Measurements from ENCODE around the gene ELMO1.

Gene ELMO1

DNA sequence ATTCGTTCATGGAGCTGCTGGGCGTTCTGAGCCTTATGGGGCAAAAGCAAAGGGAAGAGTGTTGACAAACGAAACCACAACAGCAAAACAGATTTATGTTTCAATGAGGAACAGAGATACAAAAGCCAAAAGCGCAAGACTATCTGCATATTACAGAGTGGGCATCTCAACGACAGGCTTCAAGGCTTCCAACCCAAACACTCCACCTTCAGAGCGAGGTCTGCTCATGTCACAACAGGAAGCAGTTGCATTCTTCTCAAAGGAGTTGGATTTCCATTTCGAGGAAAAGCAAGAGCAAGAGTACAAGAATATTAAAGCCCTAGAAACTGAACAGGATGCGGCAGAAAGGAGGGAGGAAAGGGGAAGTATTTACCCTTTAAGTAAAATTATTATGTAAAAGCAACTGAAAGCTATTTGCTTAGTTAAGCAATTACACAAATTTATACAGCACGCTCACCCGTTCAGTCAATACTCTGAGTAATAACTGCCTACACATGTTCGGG is 189.3 kb downstream of the ELMO1 start:
- no peak for DNase-seq

DNA sequence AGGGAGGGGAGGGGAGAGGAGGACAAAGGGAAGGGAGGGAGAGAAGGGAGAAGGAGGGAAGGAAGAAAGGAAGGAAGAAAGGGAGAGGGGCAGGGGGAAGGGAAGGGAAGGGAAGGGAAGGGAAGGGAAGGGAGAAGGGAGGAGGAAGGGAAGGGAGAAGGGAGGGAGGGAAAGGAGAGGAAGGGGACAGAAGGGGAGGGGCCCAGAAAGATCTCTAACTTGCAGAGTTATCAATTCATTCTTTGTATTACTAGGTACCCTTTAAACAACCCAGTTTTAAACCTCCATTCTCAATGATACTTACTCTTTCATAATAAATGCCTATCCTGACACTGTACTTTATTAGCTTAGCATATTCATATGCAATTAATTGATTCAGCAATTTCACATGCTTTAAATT is 192.0 kb downstream of the ELMO1 start:
- no peak for DNase-seq

DNA sequence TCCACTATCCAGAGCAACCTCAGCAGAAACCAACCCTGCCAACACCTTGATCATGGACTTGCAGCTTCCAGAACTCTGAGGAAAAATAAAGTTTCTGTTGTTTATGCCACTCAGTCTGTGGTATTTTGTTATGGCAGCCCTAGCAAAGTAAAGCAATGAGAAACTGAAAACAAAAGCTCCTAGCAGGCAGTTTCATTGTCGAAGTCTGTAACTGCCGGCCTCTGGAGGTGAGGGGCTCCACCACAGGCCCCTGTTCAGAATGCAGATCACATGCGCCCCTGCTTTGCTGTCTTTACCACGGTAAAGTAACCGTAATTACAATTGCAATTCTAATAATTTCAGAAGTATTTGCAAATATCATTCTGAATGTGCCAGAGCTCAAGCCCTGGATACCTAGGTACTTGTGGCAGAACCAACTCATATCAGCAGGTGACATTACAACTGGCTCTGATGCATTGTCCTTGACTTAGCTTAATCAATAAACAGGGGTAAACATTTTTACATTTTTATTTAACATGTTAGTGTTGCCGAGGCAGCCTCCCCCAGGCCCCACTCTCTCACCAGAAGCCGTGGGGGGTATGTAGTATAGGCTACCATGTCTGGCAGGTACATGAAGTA is 193.2 kb downstream of the ELMO1 start:
- DNase-seq, result no peak

DNA sequence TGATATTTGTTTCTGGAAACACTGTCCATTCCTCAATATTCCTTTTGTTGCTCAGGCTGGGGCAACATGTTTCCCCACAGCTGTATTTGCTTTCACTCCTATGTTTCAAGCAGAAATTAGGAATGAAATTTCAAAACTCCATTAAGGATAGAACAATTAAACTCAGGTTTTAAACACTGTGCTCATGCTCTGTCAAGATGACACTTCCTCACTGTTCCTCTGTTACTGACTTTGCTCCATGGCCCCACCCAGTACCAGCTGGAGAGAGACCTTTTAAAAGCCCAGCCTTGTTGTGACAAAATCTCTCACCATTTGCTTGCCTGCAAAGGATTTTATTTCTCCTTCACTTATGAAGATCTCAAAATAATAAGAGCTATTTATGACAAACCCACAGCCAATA is 197.4 kb downstream of the ELMO1 start:
- no peak for DNase-seq

DNA sequence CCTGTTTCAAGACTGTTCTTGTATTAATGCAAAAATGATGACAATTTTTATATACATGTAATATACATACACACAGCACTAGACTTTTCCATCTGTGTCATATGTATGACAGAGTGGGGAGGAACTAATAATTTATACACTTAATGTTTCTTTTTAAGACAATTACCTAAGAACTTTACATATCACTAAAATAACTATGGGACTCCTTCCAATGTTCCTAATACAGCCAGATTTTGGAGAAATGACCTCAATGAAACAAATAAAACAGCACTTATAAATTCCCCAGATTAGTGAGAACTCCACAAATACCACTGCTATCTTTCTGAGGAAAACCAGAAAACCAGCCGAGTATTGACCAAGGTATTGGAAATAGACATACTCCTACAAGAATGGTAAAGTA is 199.4 kb downstream of the ELMO1 start:
- DNase-seq, result no peak

DNA sequence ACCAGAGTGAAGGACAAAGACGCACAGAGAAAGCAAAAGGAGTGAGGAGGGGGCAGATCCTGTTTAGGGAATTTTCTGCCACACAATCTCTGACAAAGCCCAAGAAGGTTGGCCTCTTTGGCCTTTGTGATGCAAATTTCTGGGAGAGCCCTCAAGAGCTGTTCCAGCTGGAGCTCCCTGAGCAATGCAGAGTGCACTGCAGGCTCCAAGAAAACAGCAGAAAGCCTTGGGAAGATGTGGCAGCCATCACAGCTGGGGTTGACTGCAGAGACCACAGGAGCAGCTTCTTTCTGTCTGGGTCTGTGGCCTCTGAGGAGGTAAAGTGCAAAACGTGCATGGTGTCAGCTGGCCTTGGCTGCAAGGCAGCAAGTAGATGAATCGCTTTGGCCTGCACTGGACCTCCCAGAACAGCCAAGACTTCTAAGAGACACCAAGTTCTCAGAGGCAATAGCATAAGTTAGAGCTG is 200.2 kb downstream of the ELMO1 start:
- no peak for DNase-seq

DNA sequence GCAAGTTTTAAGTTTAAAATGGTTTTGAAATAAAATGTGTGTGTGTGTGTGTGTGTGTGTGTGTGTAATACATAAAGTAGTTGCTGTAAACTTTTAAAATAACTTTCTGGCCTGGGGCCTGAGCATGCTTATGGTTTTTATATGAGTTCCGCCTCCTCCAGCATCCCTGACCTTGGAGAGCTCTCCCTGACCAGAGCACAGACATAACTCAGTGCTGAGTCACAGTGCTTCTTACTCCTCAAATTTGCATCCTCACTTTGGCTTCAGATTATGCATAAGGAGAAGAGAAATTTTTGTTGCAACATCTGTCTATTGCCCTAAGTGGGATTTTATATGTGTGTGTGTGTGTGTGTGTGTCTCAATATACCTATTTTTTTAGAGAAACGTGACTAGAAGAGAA is 200.8 kb downstream of the ELMO1 start:
- DNase-seq, result no peak

DNA sequence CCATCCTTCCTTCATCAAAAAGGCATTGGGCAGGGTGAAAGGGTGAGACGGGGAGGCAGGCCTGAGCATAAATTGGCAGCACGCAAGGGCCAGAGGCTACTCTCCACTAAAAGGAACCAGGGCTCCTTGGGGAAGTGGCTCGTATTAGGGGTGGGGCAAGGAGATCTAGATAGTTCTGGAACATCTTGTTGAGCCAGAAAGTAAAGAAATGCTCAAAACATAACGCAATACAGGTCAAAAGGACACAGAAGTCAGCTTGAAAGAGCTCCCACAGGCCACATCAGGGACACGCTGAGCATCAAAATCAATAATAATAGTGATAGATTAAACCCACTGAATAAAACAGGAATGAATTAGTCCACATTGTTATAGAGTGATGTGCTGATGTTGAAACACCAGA is 203.1 kb downstream of the ELMO1 start:
- DNase-seq, result no peak

DNA sequence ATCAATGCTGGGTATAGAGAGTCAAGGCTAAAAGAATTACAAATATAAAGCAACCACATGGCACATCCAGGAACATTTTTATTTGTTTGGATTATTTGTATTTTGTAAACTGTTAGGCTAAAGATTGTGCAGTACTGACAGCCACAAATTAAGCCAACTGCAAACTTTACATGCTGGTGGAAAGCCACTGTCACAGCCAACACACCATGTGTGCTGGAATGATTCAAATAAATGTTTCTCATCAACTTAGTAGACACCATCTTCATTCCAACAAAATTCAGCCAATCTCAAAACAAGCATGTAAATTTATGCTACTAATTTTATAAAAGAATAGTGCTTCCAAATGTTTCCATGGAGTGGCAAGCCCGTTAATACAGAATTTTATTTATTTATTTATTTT is 211.8 kb downstream of the ELMO1 start:
- no peak for DNase-seq

DNA sequence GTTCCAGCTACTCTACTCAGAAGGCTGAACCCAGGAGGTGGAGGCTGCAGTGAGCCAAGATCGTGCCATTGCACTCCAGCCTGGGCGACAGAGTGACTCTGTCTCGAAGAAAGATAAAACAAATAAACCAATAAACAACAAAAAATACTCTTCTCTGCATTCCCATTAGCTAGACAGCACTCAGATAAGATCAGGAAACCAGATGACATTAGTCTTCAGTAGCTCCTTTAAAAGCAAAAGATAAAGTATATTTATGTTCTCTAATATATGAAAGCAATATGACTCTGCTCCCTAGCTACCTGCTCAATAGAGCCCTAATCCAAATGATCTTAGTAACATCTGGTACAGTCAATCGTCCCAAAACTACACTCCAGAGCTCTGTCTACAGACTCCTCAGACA is 212.9 kb downstream of the ELMO1 start:
- DNase-seq, result no peak

DNA sequence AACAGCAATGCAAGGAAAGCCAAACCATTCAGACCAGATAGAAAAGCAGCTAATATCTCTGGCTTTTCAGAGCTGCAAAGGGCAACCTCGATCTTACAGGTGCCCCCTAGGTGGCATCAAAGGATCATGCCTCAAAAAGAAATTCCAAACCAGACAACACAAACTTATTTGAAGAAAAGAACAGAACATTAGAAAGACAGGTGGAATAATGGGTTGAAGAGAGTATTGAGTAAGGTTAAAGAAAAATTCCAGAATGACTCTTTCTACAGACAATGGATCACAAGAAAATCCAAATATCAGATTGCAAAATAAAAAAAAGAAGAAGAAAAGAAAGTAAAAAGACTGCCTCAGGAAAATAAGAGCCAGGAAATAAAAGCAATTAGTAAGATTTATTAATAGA is 213.7 kb downstream of the ELMO1 start:
- DNase-seq, result no peak

DNA sequence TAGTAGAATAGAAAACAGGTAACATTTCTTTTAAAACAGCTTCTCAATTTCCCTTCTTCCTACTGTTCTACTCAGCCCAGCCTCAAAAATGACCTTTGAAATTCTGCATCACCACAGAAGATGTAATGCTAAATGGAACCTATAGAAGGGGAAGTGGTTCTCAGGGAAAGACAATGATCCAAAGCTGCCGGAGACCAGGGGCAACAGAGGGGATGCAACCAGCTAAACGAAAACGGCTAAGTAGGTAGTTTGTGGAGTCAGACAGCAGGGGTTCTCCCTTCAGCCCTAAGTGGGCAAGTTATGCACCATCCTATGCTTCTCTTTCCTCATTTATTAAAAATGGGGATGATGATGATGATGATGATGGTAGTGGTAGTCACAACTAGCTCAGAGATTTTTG is 214.3 kb downstream of the ELMO1 start:
- DNase-seq, result no peak

DNA sequence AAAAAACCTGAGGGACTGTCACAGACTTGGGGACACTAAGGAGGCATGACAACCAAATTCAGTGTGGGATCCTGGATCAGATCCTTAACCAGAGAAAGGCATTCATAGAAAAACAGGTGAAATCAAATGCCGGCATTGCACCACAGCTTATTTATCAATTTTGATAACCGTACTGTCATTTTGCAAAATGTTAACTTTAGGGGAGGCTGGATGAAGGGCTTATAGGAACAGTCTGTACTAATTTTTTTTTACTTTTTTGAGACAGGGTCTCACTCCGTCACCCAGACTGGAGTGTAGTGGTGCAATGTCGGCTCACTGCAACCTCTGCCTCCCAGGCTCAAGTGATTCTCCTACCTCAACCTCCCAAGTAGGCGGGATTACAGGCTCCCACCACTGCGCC is 217.1 kb downstream of the ELMO1 start:
- no peak for DNase-seq

DNA sequence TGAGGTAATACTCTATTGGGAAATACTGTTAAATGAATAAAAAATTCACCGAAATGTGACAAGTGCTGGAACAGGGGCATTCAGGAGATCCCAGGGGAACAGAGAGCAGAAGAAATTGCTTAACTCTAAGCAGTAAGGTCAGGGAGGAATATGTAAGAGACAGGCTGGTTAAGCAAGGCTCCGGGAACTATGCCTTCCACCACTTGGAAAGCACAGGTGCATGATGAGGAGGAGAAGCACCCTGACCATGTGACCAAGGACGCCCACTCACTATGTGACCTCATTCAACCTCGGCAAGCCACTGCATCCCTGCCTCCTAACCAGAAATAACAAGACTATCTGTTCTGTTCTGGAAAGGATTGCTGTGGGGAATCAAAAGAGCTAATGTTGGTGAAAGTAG is 218.4 kb downstream of the ELMO1 start:
- DNase-seq, result no peak

DNA sequence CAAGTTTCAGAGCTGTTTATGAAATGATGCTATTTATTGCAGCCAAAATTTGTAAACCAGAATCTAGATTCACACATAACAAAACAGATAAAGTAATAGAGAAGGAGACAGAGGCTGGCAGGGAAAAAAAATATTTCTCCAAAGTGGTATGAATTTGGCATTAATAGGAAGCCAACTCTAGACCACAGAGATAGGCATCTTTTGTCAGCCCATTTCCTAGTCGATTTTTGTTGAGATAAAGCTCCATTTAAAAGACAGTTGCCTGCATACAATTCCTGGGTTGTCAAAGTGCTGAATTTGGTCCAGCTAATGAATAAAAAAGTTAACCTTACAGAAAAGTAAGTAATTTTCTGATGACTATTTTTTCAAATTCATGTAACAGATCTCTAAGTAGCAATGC is 219.3 kb downstream of the ELMO1 start:
- no peak for DNase-seq

DNA sequence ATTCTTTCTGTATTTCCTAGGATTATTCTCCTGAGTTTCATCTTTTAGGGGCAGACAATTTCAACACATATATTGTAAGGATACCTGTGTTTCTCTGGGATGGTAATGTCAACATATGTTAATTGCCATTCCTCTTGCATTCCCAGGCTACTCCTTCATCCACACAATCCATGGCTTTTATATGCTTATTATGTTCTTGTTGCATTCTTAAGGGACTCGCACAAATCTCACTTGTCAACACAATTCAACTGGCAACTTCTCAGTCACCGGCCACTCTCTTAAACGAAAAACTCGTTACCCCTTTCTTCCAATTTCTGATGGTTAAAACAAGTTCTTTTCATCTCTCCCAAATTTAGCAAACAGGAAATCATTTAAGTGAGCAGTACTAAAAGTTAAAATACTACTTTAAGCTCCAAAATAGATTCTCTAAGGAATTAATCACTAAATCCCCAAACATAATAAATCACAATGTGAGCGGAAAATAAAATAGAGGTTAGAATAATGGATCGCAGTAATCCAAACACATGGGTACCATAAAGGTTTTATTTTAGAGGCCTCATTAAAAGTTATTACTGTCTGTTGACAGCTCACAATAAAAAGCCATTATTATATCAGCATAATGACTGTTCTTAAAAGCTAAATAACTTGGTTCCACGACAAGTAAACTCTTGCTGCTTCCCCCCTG is 223.2 kb downstream of the ELMO1 start:
- DNase-seq, result no peak

DNA sequence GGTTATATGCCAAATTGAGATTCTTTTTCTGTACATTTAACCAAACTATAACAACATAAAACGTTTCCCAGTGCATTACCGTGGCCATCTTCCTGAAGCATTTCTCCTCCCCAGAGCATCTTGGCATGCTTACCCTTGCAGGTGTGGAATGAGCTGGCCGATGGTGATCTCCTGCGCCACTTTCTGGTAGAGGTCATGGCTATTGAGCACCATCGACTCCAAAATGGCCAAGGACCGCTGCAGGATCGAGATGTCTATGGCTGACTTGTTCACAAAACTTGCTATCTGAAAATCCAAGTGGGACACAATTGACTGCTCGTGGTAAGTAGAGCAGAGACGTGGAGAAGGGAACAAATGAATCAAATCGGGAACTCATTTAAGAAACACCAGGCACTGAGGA is 223.9 kb downstream of the ELMO1 start:
- no peak for DNase-seq

DNA sequence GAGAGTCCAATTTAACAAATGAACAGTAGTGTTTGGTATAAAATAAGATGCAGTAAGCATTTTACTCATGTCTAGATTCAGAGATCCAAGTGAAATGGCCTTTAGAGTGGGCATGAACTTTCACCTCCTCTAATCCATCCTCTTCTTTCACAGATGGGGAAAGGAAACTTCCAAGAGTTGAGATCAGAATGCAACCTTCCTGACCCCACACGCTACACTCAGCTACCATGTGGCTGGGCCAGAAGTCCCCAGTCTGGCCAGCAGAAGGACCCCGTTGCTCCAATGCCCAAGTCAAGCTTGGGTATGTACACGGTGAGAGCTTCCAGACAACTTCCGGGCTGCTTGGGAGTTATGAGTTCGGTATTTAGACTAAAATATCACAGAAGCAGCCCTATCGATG is 228.0 kb downstream of the ELMO1 start:
- no peak for DNase-seq

DNA sequence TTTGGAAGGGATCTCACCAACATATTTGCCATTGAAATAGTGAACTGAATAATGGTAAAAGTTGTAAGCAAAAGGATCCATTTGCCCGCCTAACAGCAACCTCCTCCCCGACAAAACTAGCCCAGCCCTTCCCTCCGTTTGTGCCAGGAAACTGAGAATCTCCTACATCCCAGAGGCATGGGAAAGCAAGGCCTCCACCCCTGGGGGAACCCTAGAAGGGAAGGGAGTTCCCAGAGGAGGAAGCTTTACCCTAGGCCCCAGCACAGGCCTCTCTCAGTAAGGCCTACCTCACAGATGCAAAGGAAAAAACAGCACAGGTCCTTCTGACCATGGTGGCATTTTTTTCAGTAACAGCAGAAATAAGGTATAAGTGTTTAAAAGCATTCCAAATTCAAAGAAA is 229.7 kb downstream of the ELMO1 start:
- no peak for DNase-seq

DNA sequence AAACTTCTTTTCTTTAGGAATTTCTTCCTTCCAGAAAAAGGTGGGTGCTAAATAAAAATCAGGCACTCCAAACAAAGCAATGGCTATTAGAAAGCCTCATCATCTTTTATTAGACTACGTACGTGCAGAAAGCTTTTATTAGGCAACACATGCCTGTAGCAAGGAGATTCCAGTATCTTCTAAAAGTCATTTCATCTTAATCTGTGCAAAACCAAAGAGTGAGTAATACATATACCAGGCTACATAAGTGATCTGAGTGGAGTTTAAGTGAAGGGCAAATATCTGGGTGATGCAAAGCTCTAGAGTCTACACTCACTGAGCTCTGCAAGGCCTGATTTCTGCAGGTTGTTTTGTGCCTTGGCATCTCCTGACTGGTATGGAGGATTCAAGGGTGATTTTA is 231.7 kb downstream of the ELMO1 start:
- DNase-seq, result no peak

DNA sequence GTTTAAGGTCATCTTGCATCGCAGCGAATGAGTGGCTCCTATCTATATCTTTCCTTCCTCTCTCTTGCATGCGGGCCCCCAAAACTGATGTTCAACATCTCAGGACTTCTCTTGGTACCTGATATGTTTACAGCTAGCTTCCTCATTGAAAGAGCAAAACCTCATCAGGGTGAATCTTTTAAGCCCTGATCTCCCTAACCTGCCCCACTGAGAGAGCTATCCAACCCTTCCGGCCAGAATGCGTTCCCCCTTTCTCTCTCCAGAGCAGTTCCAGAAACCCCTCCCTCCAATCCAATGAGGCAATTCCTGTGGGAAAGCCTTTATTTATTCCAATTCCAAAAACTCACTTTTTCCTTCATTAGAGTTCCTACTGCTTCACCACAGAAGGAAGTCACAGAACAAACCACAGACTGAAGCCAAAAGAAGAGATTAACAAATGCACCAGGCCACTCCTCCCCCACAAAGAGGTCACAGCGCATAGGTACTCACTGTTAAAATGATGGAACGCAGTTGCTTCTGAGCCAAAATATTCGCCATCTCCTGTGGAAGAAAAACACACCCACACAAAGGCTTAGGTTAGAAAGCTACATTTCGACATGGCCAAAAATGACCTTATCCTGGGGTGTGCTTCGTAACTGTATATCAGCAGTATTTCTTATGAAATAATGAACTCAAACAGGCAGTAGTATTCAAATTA is 232.4 kb downstream of the ELMO1 start:
- DNase-seq, result no peak

DNA sequence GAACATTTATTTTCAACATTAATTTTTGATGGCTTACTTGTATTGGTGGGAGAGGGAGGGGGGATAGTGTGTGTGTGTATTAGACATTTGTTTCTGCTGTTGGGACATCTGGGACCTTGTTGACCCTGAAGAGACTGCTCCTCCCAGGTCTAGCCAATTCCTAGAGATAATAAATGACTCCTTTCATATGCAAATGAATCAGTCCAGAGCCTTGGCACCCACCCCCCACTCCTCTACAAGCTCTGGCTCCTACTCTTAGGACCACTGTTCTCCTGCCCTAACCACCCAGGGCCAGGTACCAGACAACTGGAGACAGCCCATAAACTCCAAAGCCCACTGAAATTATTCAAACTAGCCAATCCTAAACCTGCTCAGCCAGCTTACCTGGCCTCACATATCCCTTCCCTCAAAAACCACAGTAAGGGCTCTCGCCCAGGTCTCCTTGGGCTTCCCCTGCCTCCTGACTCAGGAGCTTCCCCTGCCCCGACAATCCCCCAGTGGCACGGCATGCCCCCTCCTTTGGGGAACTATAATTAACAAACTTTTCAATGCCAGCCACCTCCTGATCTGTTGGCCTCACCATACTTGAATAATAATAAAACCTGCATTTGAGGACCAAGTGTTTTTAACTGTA is 233.3 kb downstream of the ELMO1 start:
- DNase-seq, result no peak

DNA sequence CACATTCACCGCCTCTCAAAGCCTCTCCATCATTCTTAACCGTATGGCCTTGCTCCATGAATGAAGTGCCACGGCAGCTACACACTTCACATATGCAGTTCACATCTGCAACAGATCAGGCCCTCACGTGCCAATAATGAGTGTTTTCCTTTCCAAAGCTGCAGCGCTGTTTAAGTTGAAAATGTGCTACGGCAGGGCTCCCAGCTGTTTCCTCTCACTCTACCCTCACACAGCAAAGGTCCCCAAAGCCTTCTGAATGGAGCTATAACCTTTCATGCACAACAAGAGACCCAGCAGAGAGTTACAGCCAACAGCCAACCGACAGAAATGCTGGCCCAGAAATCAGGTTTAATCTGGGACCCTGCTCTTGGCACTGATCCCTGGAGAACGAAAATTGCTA is 236.1 kb downstream of the ELMO1 start:
- no peak for DNase-seq

DNA sequence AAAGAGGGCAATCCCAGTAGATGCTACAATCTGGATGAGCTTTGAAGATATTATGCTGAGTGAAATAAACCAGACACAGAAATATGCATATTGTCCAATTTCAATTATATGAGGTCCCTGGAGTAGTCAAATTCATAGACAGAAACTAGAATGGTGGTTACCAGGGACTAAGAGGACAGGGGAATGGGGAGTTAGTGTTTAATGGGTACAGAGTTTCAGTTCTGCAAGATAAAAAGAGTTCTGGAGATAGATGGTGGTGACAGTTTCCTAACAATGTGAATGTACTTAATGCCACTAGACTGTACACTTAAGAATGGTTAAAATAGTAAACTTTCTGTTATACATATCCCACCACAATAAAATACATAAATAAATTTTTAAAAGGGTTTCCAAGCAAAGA is 236.6 kb downstream of the ELMO1 start:
- no peak for DNase-seq

Measured in T-helper 9 cell (primary cell).